CD4-positive, alpha-beta T cell treated with Interleukin-6 for 4 hours (primary cell): ENCODE measurements around the gene PP2D1.
"Not testable (repeated sequence)": the region's sequence is repeated elsewhere in the genome, so short reads cannot be mapped to it uniquely, and the experiment has no call there.

Experiments
- DNase-seq: peaks from one replicate; pipeline ENCODE4 v3.0.0-alpha.2; 2020; ENCODE audit warnings: mixed read lengths

PP2D1 gene

GRCh38 chr3:19967208-19967607, 44.9 kb downstream of the PP2D1 start:
- DNase-seq = no peak

DNA sequence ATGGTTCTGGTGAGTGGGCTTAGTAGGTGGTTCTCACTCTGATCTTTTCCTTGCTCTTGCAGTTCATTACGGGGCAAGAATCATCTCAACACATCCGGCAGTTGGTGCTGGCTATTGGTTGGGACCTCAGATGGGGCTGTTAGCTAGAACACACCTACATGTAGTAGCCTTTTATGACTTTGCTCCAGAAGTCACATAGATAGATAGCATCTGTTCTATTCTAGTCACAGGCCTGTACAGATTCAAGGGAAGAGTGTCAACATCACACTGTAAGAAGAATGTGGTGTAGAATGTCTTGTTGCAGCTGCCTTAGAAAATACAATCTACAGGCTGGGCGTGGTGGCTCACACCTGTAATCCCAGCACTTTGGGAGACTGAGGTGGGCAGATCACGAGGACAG, 50.1 kb downstream of the PP2D1 start:
- no peak for DNase-seq

DNA sequence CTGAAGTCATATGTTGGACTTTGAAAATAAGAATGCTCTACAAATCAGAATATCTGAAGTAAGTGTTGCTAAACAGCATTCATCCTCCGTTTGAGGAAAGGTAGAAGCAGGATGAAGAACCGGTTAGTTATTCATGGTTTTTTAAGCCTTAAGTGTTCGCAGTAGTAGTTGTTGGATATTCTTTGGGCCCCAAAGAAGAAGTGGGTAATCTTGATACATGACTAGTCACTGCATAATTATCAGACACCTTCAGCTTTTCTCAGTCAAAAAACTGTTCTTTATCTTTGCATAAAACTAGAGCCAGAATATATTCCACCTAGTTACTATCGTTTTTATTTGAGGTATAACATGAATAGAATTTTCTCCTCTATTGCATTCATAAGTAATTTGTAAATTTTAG, 51.4 kb downstream of the PP2D1 start:
- DNase-seq = no peak

GRCh38 chr3:19959505-19959904, 52.6 kb downstream of the PP2D1 start:
- no peak for DNase-seq

DNA sequence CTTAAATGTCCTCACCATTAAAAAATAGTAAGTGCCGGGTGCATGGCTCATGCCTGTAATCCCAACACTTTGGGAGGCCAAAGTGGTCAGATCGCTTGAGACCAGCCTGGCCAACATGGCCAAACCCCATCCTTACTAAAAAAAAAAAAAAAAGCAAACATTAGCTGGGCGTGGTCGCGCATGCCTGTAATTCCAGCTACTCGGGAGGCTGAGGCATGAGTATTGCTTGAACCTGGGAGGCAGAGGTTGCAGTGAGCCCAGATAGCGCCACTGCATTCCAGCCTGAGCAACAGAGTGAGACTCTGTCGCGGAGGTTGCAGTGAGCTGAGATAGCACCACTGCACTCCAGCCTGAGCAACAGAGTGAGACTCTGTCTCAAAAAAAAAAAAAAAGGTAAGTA, 54.7 kb downstream of the PP2D1 start:
- not testable (repeated sequence) for DNase-seq

GRCh38 chr3:19954676-19955075, 57.4 kb downstream of the PP2D1 start:
- DNase-seq = no peak

DNA sequence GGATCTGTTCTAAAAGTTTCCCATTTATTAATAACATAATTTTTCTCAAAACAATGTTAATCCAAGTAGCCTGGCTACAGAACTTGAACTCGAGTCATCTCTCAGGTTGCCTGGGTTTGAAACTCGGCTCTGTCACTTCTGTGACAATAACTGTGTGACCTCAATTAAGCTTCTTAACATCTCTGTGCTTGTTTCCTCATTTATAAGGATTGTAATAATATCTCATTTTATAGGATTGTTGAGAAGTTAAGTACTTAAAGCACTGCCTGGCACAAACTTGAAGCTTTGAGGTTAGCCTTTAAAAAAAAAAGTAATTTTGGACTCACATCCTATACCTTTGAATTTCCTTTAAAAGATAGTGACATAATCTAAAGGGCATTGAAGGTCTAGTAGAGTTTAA, 61.7 kb downstream of the PP2D1 start:
- no peak for DNase-seq

DNA sequence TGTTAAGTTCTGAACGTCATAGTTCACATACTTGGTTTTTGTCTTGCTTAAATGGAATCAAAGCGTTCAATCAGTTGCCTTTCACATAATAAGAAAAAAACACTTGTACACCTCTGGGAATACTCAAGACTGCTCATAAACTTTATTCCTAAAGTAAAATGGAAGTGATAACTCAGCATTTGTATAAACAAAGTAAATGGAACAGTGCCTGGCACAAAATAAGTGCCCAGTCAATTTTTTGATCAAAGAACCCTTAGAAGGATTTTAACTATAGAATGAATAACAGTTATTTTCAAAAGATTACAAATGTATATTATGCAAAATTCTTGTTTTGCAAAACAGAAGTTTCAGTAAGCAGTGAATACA, 63.9 kb downstream of the PP2D1 start:
- no peak for DNase-seq

DNA sequence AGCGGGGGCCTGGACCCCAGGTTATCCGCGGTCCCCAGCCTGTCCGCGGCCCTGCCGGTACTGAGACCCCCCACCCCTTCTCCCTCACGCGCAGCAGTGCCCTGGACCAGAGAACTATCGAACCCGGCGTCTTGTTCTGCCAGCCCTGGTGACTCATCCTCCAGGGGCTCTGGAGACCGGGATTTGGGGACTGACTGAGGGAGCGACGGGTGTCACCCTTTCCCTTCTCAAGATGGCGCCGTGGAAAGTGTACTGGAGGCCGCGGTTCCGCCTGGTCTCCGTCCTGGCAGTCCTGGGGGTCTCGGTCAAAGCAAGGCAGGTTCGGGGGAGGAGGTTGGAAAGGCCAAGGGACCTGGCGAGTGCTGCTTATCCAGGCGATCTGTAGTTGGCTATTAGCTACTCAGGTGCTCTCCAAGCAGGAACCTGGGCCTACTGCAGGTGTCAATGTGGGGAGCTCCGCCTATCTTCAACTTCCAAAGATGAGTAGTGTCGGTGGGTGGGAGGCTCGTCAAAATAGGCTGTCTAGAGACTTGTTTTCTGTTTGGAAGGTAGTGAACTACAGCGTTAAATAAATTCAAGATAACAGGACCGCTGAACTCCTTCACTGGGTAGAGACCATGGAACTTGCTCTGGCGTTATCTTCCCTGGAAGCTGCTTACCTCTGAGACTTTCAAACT, 64.4 kb downstream of the PP2D1 start:
- peak; percentile 50 for DNase-seq

DNA sequence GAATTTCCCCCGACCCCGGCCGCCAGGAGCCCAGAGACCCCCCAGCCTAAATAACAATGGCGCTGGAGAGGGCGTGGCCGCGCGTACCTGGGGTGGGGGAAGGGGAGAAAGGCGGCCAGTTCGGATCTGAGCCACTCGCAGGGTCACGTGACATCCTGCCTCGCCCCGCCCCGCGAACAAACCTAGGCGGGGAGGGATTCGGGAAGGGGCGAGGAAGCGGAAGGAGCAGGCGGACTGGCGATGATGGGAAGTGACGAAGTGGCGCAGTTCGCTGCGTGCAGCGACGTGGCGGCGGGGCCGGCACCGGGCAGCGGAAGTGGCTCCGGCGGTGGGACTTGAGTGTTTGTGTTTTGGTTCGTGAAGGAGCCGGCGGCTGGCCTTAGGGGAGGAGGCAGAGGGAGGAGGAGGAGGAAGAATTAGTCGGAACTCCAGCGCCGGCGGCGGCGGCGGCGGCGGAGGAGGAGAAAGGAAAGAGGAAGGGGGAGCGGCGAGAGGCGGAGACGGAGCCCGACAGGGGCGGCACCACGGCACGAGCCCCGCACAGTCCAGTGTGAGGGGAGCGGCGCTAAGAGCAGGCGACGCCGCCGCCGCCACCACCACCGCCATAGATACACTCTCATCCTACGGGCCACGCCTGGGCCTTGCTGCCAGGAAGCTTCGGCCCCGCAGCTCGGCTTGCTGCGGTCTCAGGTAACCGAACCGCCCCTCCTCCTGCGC, 65.1 kb downstream of the PP2D1 start, which contains the start of gene RAB5A:
RAB5A (plus strand) TSS at position 266 of the 717 bp plus-strand sequence. CDS start 3,802 bp downstream, outside the sequence.
- DNase-seq = peak; percentile 98

GRCh38 chr3:19945969-19946831, 65.9 kb downstream of the PP2D1 start:
- DNase-seq = peak; percentile 6

- no peak for DNase-seq
These were observed 66.5 kb downstream of the PP2D1 start for GRCh38 chr3:19945534-19945933.

DNA sequence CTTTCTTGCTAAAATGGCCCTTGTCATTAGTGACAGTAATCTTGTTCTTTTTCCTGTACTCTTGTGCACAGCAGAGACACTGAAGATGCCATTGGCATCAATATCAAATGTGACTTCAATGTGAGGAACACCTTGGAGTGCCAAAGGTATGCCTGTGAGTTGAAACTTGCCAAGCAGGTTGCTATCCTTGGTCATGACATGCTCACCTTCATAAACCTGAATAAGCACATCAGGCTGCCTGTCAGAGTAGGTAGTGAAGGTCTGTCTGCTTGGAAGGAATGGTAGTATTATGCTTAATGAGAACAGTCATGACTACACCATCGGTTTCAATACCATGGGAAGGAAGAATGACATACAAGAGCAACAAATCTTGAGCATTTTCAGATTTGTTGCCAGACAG, 71.4 kb downstream of the PP2D1 start:
- no peak for DNase-seq

GRCh38 chr3:19938295-19938627, 73.8 kb downstream of the PP2D1 start:
- no peak for DNase-seq

DNA sequence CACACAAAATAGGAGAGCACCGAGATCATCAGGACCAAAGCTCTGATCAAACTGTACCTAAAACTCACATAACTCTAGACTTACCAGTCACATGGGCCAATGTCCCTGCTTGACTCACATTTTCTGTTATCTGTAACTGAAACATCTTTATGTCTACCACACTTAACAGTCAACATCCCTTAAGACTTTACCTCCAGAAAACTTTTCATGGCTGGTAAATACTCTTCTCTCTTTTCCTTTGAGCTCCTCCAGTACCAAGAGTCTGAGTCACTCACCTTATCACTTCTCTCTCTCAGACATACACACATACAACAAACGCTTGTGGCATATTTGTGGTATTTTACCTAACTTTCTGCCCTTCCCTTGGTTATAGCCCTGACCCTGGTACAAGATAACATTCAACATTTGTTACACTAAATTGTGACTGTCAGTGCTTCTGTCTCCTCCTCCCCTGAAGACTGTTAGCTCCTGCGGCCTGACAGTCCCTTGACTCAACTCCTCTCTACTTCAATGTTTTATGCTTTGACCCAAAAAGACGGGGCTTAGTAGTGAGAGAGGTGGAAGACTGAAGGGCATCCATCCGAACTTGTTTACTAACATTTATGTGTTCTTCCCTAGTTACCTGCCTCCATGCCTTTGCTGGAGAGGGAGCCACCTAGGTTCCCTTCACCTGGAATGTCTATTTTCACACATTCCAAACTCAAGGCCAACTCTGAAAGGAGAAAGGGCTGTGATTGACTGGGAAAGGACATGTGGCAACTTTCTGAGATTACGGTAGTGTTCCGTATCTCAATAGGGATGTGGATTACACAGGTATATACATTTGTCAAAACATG, 74.4 kb downstream of the PP2D1 start:
- DNase-seq = no peak
